ENCODE measurements around the gene EPB41L1.

- TF ChIP-seq CTCF (conservative IDR thresholded peaks at IDR 0.05), result no peak
- TF ChIP-seq EZH2 (IDR thresholded peaks at IDR 0.05; ENCODE audit: low read depth), result no peak
Observed at GRCh38 chr20:36270744-36271638, 116.5 kb downstream of the EPB41L1 start.
